ENCODE measurements around the gene DDX54.

DDX54 gene

DNA sequence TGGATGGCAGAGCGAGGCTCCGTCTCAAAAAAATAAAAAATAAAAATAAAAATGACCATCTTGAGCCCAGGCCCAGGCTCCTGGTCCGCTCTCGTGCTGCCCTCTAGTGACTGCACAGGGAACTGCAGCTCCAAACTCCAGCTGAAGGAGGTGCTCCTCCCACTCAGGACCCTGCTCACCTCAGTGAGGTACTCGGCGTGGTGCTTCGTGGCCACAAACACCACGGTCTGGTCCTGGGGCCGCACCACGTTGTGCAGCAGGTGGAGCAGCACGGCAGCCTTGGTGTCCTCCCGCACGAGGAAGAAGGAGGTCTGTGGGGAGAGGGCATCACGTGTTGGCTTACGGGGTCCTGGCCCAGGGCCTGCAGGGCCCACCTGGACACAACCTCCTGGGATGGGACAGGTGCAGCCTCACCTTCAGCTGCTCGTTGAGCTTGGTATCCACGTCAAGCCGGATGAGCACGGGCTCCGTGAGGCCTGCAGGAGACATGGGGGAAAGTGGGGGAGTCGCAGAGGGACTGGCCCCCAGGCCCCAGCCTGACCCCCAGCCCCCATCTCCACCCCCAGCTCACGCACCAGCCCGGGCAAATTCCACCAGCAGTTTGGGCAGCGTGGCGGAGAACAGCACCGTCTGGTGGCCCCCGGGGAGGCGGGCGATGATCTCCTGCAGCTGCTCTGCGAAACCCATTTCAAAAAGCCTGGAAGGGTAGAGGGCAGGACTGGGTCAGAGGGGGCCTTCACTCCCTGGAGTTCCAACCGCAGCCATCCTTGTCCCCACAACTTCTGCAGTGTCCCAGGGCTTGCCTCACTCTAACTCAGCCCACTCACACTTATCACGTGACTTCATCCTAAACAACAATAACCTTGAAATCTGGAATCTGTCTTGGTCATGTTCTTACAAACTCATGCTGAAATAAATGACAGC is 10.6 kb downstream of the DDX54 start:
- TF ChIP-seq POLR2AphosphoS5 (IDR thresholded peaks at IDR 0.05; ENCODE audit: borderline replicate concordance, low read depth, low read length) (no peak), EZH2 (IDR thresholded peaks at IDR 0.05) (no peak), FOXP2 (optimal IDR thresholded peaks at IDR 0.05; ENCODE audit: control extremely low read depth, extremely low read length, insufficient read depth) (no peak)
- no peak for DNase-seq (ENCODE audit: low read depth, low spot score)
- Histone ChIP-seq H3K9me3 (ENCODE audit: low read depth, low read length) (no peaks in the 10 kb centered on the region), H3K27ac (no peak overlapping the region), H3K36me3 (ENCODE audit: insufficient read depth, low read length) (peaks cover 88% of the 10 kb centered on the region), H3K9ac (ENCODE audit: insufficient read length) (no peak overlapping the region), H3K4me3 (no peak overlapping the region)

DNA sequence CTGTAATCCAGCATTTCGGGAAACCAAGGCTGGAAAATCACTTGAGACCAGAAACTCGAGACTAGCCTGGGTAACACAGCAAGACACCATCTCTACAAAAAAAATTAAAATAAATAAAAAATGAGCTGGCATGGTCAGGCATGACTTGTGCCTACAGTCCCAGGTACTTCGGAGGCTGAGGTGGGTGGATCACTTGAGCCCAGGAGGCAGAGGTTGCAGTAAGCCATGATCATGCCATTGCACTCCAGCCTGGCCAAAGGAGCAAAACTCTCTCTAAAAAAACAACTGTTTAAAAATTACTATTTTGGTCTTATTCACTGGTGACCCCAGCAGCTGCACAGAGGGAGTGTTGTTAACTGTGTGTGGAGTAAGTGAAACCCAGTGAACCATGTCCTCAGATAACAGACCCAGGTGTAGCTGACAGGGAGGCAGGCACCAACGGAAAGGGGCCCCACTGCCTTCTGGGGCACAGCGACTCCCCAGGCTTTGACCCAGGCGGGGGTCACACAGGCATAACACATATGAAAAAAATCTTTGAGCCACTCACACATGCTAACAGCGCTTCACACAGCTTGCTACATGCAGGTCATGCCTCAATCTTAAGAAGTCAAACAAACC is 12.1 kb downstream of the DDX54 start:
- TF ChIP-seq POLR2AphosphoS5 (IDR thresholded peaks at IDR 0.05; ENCODE audit: borderline replicate concordance, low read depth, low read length) = no peak
- no peak for TF ChIP-seq EZH2 (IDR thresholded peaks at IDR 0.05)
- TF ChIP-seq FOXP2 (optimal IDR thresholded peaks at IDR 0.05; ENCODE audit: control extremely low read depth, extremely low read length, insufficient read depth) = no peak
- no peak overlapping the region for H3K27ac ChIP-seq
- H3K9me3 ChIP-seq (ENCODE audit: low read depth, low read length) = no peaks in the 10 kb centered on the region
- H3K4me3 ChIP-seq = no peak overlapping the region
- DNase-seq (ENCODE audit: low read depth, low spot score) = no peak
- H3K9ac ChIP-seq (ENCODE audit: insufficient read length) = no peak overlapping the region
- peaks cover 84% of the 10 kb centered on the region for H3K36me3 ChIP-seq (ENCODE audit: insufficient read depth, low read length)

DNA sequence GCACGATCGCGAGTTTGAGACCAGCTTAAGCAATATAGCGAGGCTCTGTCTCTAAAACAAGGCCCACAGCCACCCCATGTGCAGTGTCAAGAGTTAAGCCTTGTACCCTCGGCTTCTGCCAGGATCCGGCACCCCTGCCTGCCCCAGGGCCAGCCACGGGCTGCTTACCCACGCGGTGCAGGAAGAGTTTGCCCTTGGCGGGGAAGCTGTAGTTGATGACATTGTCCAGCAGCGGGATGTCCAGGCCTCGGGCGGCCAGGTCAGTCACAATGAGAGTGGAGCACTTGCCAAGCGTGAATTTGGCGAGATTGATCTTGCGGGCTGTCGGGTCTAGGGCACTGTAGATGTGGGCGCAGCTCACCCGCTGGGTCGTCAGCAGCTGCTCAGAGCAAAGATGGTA is 13.1 kb downstream of the DDX54 start:
- H3K9me3 ChIP-seq (ENCODE audit: low read depth, low read length) = no peaks in the 10 kb centered on the region
- H3K36me3 ChIP-seq (ENCODE audit: insufficient read depth, low read length) = peaks cover 79% of the 10 kb centered on the region
- TF ChIP-seq FOXP2 (optimal IDR thresholded peaks at IDR 0.05; ENCODE audit: control extremely low read depth, extremely low read length, insufficient read depth) (no peak), POLR2AphosphoS5 (IDR thresholded peaks at IDR 0.05; ENCODE audit: borderline replicate concordance, low read depth, low read length) (no peak), EZH2 (IDR thresholded peaks at IDR 0.05) (no peak)
- H3K9ac ChIP-seq (ENCODE audit: insufficient read length) = no peak overlapping the region
- H3K4me3 ChIP-seq = no peak overlapping the region
- no peak for DNase-seq (ENCODE audit: low read depth, low spot score)
- no peak overlapping the region for H3K27ac ChIP-seq

DNA sequence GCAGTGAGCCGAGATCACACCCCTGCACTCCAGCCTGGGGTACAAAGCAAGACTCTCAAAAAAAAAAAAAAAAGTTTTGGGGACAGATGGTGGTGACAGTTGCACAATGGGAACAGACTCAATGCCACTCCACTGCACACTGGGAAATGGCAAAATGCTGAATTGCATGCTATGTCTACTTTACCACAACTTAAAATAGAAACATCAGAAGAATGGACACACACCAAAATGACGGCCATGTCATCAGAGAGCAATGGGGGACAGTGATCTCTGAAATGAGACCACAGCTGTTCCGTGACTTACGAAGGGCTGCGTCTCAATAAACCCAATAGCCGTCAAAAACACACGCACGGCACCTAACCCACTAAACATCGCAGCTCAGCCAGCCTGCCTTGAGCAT is 13.7 kb downstream of the DDX54 start:
- Histone ChIP-seq H3K4me3 (no peak overlapping the region), H3K9ac (ENCODE audit: insufficient read length) (no peak overlapping the region), H3K9me3 (ENCODE audit: low read depth, low read length) (no peaks in the 10 kb centered on the region), H3K36me3 (ENCODE audit: insufficient read depth, low read length) (peaks cover 72% of the 10 kb centered on the region), H3K27ac (no peak overlapping the region)
- DNase-seq (ENCODE audit: low read depth, low spot score) = no peak
- TF ChIP-seq FOXP2 (optimal IDR thresholded peaks at IDR 0.05; ENCODE audit: control extremely low read depth, extremely low read length, insufficient read depth) = no peak
- no peak for TF ChIP-seq EZH2 (IDR thresholded peaks at IDR 0.05)
- no peak for TF ChIP-seq POLR2AphosphoS5 (IDR thresholded peaks at IDR 0.05; ENCODE audit: borderline replicate concordance, low read depth, low read length)

DNA sequence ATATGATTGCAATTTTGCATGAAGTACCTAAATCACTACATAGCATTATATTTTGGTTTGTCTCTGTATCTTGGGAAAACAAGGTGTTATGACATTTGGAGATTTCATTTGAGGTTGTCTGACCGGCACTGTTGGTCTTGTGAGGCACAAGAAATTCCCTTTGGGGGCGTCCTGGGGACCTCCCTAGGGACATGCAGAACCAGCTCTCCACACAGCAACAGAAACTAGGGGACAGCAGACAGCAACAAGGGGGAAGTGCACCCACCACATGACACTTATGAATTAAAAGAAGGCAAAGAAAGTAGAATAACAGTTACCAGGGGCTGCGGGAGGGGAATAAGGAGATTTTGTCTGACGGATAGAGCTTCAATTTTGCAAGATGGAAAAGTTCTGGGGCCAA is 14.4 kb downstream of the DDX54 start:
- TF ChIP-seq EZH2 (IDR thresholded peaks at IDR 0.05) (no peak), FOXP2 (optimal IDR thresholded peaks at IDR 0.05; ENCODE audit: control extremely low read depth, extremely low read length, insufficient read depth) (no peak), POLR2AphosphoS5 (IDR thresholded peaks at IDR 0.05; ENCODE audit: borderline replicate concordance, low read depth, low read length) (no peak)
- Histone ChIP-seq H3K36me3 (ENCODE audit: insufficient read depth, low read length) (peaks cover 78% of the 10 kb centered on the region), H3K27ac (no peak overlapping the region), H3K9ac (ENCODE audit: insufficient read length) (no peak overlapping the region), H3K9me3 (ENCODE audit: low read depth, low read length) (no peaks in the 10 kb centered on the region), H3K4me3 (no peak overlapping the region)
- DNase-seq (ENCODE audit: low read depth, low spot score) = no peak

DNA sequence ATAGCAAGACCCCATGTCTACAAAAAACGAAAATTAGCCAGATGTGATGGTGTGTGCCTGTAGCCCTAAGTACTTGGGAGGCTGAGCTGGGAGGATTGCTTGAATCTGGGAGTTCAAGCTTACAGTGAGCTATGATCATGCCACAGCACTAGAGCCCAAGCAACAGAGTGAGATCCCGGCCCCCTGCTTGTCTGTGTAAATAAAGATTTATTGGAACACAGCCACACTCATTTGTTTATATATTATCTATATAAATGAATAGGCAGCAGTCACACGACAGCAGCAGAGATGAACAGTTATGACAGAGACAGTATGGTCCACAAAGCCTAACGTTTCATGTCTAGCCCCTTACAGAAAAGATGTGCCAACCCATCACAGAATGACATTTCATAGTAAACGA is 14.8 kb downstream of the DDX54 start:
- Histone ChIP-seq H3K4me3 (no peak overlapping the region), H3K27ac (no peak overlapping the region), H3K36me3 (ENCODE audit: insufficient read depth, low read length) (peaks cover 82% of the 10 kb centered on the region), H3K9ac (ENCODE audit: insufficient read length) (no peak overlapping the region), H3K9me3 (ENCODE audit: low read depth, low read length) (no peaks in the 10 kb centered on the region)
- DNase-seq (ENCODE audit: low read depth, low spot score) = no peak
- TF ChIP-seq FOXP2 (optimal IDR thresholded peaks at IDR 0.05; ENCODE audit: control extremely low read depth, extremely low read length, insufficient read depth) (no peak), EZH2 (IDR thresholded peaks at IDR 0.05) (no peak), POLR2AphosphoS5 (IDR thresholded peaks at IDR 0.05; ENCODE audit: borderline replicate concordance, low read depth, low read length) (no peak)

DNA sequence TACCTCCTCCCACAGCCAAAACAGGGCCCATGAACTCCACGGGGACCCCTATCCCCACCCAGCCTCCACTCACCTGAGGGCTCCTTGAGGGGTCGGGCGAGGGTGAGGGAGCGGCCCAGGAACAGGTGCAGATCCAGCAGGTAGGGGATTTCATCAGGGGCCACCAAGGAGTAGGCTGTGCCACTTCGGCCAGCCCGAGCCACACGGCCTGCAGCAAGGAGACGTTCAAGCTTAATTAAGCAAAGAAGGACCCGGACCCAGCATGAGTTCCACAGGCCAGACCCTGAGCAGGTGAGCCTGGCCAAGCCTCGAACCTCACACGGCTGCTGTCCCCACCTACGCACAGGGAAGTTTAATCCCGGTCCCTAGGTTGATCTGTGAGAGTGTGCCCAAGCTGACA is 15.6 kb downstream of the DDX54 start:
- TF ChIP-seq POLR2AphosphoS5 (IDR thresholded peaks at IDR 0.05; ENCODE audit: borderline replicate concordance, low read depth, low read length) (no peak), FOXP2 (optimal IDR thresholded peaks at IDR 0.05; ENCODE audit: control extremely low read depth, extremely low read length, insufficient read depth) (no peak), EZH2 (IDR thresholded peaks at IDR 0.05) (no peak)
- Histone ChIP-seq H3K9me3 (ENCODE audit: low read depth, low read length) (no peaks in the 10 kb centered on the region), H3K27ac (no peak overlapping the region), H3K4me3 (no peak overlapping the region), H3K9ac (ENCODE audit: insufficient read length) (no peak overlapping the region), H3K36me3 (ENCODE audit: insufficient read depth, low read length) (peaks cover 79% of the 10 kb centered on the region)
- no peak for DNase-seq (ENCODE audit: low read depth, low spot score)

DNA sequence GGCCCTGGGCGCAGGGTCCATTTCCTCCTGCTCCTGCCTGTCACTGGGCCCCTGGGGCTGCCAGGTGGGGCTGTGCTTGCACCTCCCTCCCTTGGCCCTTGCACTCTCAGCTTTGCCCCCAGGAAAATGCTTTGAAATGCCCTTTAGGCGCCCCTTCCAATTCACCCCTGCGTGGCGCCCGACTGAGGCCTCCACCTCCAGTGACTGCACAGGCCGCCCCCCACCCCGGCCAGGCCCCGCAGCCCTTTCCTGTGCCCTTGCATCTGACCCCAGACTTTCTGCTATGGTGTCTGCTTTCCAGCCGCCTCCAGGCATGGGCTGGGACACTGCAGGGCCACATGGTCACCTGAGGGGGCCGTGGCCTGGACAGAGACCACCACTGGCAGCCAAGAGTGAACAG is 17.4 kb downstream of the DDX54 start:
- Histone ChIP-seq H3K4me3 (no peak overlapping the region), H3K9me3 (ENCODE audit: low read depth, low read length) (no peaks in the 10 kb centered on the region), H3K27ac (no peak overlapping the region), H3K36me3 (ENCODE audit: insufficient read depth, low read length) (peaks cover 60% of the 10 kb centered on the region), H3K9ac (ENCODE audit: insufficient read length) (no peak overlapping the region)
- no peak for DNase-seq (ENCODE audit: low read depth, low spot score)
- TF ChIP-seq EZH2 (IDR thresholded peaks at IDR 0.05) (no peak), FOXP2 (optimal IDR thresholded peaks at IDR 0.05; ENCODE audit: control extremely low read depth, extremely low read length, insufficient read depth) (no peak)

All from SK-N-MC (cell line).